ENCODE measurements around the gene GIMD1. TPM values are rescaled to one million over a fixed set of nuclear protein-coding genes. Genes with fewer than 3 reads are reported as not detected.

Gene GIMD1
- total and polyA plus RNA-seq, 7 donors = 0.04 TPM; not detected in 6

GRCh38 chr4:106312377-106312776 is 56.2 kb downstream of the GIMD1 start:
- DNase-seq (no peak), ATAC-seq (no peak)
- TF ChIP-seq, protein P1, sequence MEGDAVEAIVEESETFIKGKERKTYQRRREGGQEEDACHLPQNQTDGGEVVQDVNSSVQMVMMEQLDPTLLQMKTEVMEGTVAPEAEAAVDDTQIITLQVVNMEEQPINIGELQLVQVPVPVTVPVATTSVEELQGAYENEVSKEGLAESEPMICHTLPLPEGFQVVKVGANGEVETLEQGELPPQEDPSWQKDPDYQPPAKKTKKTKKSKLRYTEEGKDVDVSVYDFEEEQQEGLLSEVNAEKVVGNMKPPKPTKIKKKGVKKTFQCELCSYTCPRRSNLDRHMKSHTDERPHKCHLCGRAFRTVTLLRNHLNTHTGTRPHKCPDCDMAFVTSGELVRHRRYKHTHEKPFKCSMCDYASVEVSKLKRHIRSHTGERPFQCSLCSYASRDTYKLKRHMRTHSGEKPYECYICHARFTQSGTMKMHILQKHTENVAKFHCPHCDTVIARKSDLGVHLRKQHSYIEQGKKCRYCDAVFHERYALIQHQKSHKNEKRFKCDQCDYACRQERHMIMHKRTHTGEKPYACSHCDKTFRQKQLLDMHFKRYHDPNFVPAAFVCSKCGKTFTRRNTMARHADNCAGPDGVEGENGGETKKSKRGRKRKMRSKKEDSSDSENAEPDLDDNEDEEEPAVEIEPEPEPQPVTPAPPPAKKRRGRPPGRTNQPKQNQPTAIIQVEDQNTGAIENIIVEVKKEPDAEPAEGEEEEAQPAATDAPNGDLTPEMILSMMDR (IDR thresholded peaks at IDR 0.05) = no peak
- 45 to 61% (median 59%) methylated on average over 1 of the region's 1 CpG for WGBS, 3 donors
- Histone ChIP-seq H3K4me3 (no peak overlapping the region), H3K36me3 (ENCODE audit: insufficient read depth in 1 of 2, low read depth in 1 of 2) (peaks cover 0 to 16% of the 10 kb centered on the region in 2 donors), H3K9me3 (no peaks in the 10 kb centered on the region), H3K27ac (no peak overlapping the region), H3K27me3 (ENCODE audit: insufficient read depth in 3 of 3, low read length in 2 of 3) (no peaks in the 10 kb centered on the region), H3K4me1 (peaks cover 15% of the 10 kb centered on the region)
- intact Hi-C loops (cut with DNase I) = no loop called here

Other genes starting within 250 kb of the GIMD1 start
- 10 to 100 TPM in 3 of 4 donors, 1 to 10 TPM in 1; 9.7 to 16.8 (median 12.9) TPM for gene TBCK, start 52.6 kb downstream of the GIMD1 start, total RNA-seq
- 1 to 10 TPM; 1.9 to 5.2 (median 3.7) TPM for gene TBCK, start 52.6 kb downstream of the GIMD1 start, polyA plus RNA-seq
- gene AIMP1, start 52.2 kb downstream of the GIMD1 start, total RNA-seq = 10 to 100 TPM; 36.0 to 65.5 (median 53.4) TPM
- gene AIMP1, start 52.2 kb downstream of the GIMD1 start, polyA plus RNA-seq = 10 to 100 TPM; 26.0 to 35.0 (median 32.1) TPM

Data from psoas muscle (tissue), 8 donors.